Activated naive CD4-positive, alpha-beta T cell treated with anti-CD3 and anti-CD28 coated beads, Interleukin-2, amount 10 ng/mL, durations not matched to agents 7 days and 5 days (primary cell): ENCODE results near the gene SMIM45.
A peak's percentile ranks its signal among the peaks of the same experiment; 100 is the strongest.

Experiments used
- CTCF ChIA-PET: fragments of 350-600 bp; sonication (Branson Sonifier 250); formaldehyde crosslinking; loops from one replicate; lab custom pipeline; 2021; ENCODE audit warnings: antibody characterized with exemption; lab: Charles Lee
- DNase-seq: peaks from one replicate; pipeline ENCODE4 v3.0.0-alpha.2; 2020
- H3K27ac Mint-ChIP-seq: one replicate; pipeline ENCODE4 v1.8.0; 2021; ENCODE audit warnings: mild to moderate bottlenecking, moderate library complexity, mixed read lengths
- H3K27me3 Mint-ChIP-seq: one replicate; pipeline ENCODE4 v1.8.0; 2021; ENCODE audit warnings: mild to moderate bottlenecking, mixed read lengths
- H3K36me3 Mint-ChIP-seq: one replicate; pipeline ENCODE4 v1.8.0; 2021; ENCODE audit warnings: mixed read lengths
- H3K4me1 Mint-ChIP-seq: one replicate; pipeline ENCODE4 v1.8.0; 2021; ENCODE audit warnings: mixed read lengths
- H3K4me3 Mint-ChIP-seq: one replicate; pipeline ENCODE4 v1.8.0; 2021; ENCODE audit warnings: mild to moderate bottlenecking, moderate library complexity, mixed read lengths
- H3K9me3 Mint-ChIP-seq: one replicate; pipeline ENCODE4 v1.8.0; 2021; ENCODE audit warnings: mixed read lengths

SMIM45 gene

GRCh38 chr22:41912338-41913039, 39.5 kb upstream of the SMIM45 start:
- Mint-ChIP-seq H3K27me3 (peaks cover 89% of the 10 kb centered on the region), H3K4me3 (no peak overlapping the region), H3K27ac (peak overlapping the region; percentile 60)

GRCh38 chr22:41913040-41913719, 38.8 kb upstream of the SMIM45 start:
- no peak for DNase-seq
- peak overlapping the region; percentile 52 for H3K27ac Mint-ChIP-seq
- peaks cover 5% of the 10 kb centered on the region for H3K36me3 Mint-ChIP-seq
- H3K9me3 Mint-ChIP-seq, result no peaks in the 10 kb centered on the region
- H3K27me3 Mint-ChIP-seq, result peaks cover 95% of the 10 kb centered on the region
- CTCF ChIA-PET, result interaction anchor here (2.0 kb wide), 1 partner anchor 216 kb away, joined by 4 read pairs; no protein-coding TSS in a partner anchor
- H3K4me3 Mint-ChIP-seq, result peak overlapping the region; percentile 28
- H3K4me1 Mint-ChIP-seq, result peaks cover 35% of the 10 kb centered on the region

More at GRCh38 chr22:41912338-41913039, 39.5 kb upstream of the SMIM45 start:
- CTCF ChIA-PET, result interaction anchor here (2.0 kb wide), 1 partner anchor 215 kb away, joined by 4 read pairs; no protein-coding TSS in a partner anchor
- Mint-ChIP-seq H3K4me1 (peaks cover 38% of the 10 kb centered on the region), H3K36me3 (peaks cover 5% of the 10 kb centered on the region), H3K9me3 (no peaks in the 10 kb centered on the region)
- no peak for DNase-seq

- Mint-ChIP-seq H3K4me1 (peaks cover 30% of the 10 kb centered on the region), H3K36me3 (peaks cover 2% of the 10 kb centered on the region), H3K9me3 (no peaks in the 10 kb centered on the region), H3K27me3 (peaks cover 94% of the 10 kb centered on the region), H3K4me3 (peak overlapping the region; percentile 26), H3K27ac (no peak overlapping the region)
- no peak for DNase-seq
- CTCF ChIA-PET, result no interaction called here
Observed at GRCh38 chr22:41913842-41914534, 38.0 kb upstream of the SMIM45 start.

GRCh38 chr22:41914611-41915034, 37.3 kb upstream of the SMIM45 start:
- CTCF ChIA-PET, result no interaction called here
- no peaks in the 10 kb centered on the region for H3K9me3 Mint-ChIP-seq
- H3K27ac Mint-ChIP-seq, result no peak overlapping the region
- H3K27me3 Mint-ChIP-seq, result peaks cover 94% of the 10 kb centered on the region
- DNase-seq, result no peak
- H3K4me3 Mint-ChIP-seq, result no peak overlapping the region
- peaks cover 29% of the 10 kb centered on the region for H3K4me1 Mint-ChIP-seq
- no peaks in the 10 kb centered on the region for H3K36me3 Mint-ChIP-seq

- Mint-ChIP-seq H3K4me3 (peak within 1 kb of the TSS; percentile 43), H3K9me3 (no peaks in the 10 kb centered on the region), H3K36me3 (no peaks in the 10 kb centered on the region), H3K27ac (no peak within 1 kb of the TSS), H3K4me1 (peaks cover 30% of the 10 kb centered on the region), H3K27me3 (peaks cover 94% of the 10 kb centered on the region)
- peak; percentile 75 for DNase-seq
- CTCF ChIA-PET, result interaction anchor here (2.5 to 2.7 kb wide), 2 partner anchors 11 to 25 kb away, joined by 8 to 9 read pairs; partner anchors contain the start of gene TNFRSF13C
Observed at GRCh38 chr22:41915035-41915785, 36.7 kb upstream of the SMIM45 start, which contains the start of gene SHISA8. Gene SHISA8, minus strand, starts transcription at chr22:41915074. Its CDS starts 407 bp downstream, at chr22:41914667.

GRCh38 chr22:41915786-41916493, 36.0 kb upstream of the SMIM45 start:
- H3K4me1 Mint-ChIP-seq, result peaks cover 32% of the 10 kb centered on the region
- no peaks in the 10 kb centered on the region for H3K9me3 Mint-ChIP-seq
- H3K27me3 Mint-ChIP-seq, result peaks cover 94% of the 10 kb centered on the region
- no peaks in the 10 kb centered on the region for H3K36me3 Mint-ChIP-seq
- H3K4me3 Mint-ChIP-seq, result no peak overlapping the region
- CTCF ChIA-PET, result interaction anchor here (2.5 to 2.7 kb wide), 2 partner anchors 10 to 25 kb away, joined by 8 to 9 read pairs; partner anchors contain the start of gene TNFRSF13C
- H3K27ac Mint-ChIP-seq, result no peak overlapping the region
- no peak for DNase-seq

- Mint-ChIP-seq H3K4me1 (peaks cover 28% of the 10 kb centered on the region), H3K36me3 (no peaks in the 10 kb centered on the region), H3K27me3 (peaks cover 93% of the 10 kb centered on the region), H3K9me3 (no peaks in the 10 kb centered on the region), H3K4me3 (no peak overlapping the region), H3K27ac (no peak overlapping the region)
- CTCF ChIA-PET, result interaction anchor here (2.5 to 2.7 kb wide), 2 partner anchors 9 to 24 kb away, joined by 8 to 9 read pairs; partner anchors contain the start of gene TNFRSF13C
- DNase-seq, result no peak
Observed at GRCh38 chr22:41916745-41917358, 35.1 kb upstream of the SMIM45 start.

GRCh38 chr22:41917375-41917902, 34.5 kb upstream of the SMIM45 start:
- CTCF ChIA-PET, result interaction anchor here (2.5 to 2.7 kb wide), 2 partner anchors 9 to 23 kb away, joined by 8 to 9 read pairs; partner anchors contain the start of gene TNFRSF13C
- H3K9me3 Mint-ChIP-seq, result no peaks in the 10 kb centered on the region
- no peak for DNase-seq
- no peak overlapping the region for H3K27ac Mint-ChIP-seq
- peaks cover 26% of the 10 kb centered on the region for H3K4me1 Mint-ChIP-seq
- no peaks in the 10 kb centered on the region for H3K36me3 Mint-ChIP-seq
- H3K4me3 Mint-ChIP-seq, result no peak overlapping the region
- peaks cover 93% of the 10 kb centered on the region for H3K27me3 Mint-ChIP-seq

- Mint-ChIP-seq H3K27me3 (peaks cover 93% of the 10 kb centered on the region), H3K4me3 (peak overlapping the region; percentile 41), H3K9me3 (no peaks in the 10 kb centered on the region), H3K27ac (no peak overlapping the region), H3K4me1 (peaks cover 25% of the 10 kb centered on the region), H3K36me3 (no peaks in the 10 kb centered on the region)
- CTCF ChIA-PET, result interaction anchor here (2.5 to 2.7 kb wide), 2 partner anchors 8 to 22 kb away, joined by 8 to 9 read pairs; partner anchors contain the start of gene TNFRSF13C
- no peak for DNase-seq
Observed at GRCh38 chr22:41917903-41918791, 33.8 kb upstream of the SMIM45 start.

- H3K4me1 Mint-ChIP-seq, result peaks cover 22% of the 10 kb centered on the region
- peak overlapping the region; percentile 52 for H3K4me3 Mint-ChIP-seq
- peak overlapping the region; percentile 58 for H3K27ac Mint-ChIP-seq
- H3K36me3 Mint-ChIP-seq, result no peaks in the 10 kb centered on the region
- CTCF ChIA-PET, result interaction anchor here (1.0 kb wide), 1 partner anchor 222 kb away, joined by 3 read pairs; no protein-coding TSS in a partner anchor
- peak; percentile 56 for DNase-seq
- no peaks in the 10 kb centered on the region for H3K9me3 Mint-ChIP-seq
- H3K27me3 Mint-ChIP-seq, result peaks cover 95% of the 10 kb centered on the region
Observed at GRCh38 chr22:41919357-41920224, 32.4 kb upstream of the SMIM45 start.
